ENCODE measurements around the gene DGUOK.

DNA sequence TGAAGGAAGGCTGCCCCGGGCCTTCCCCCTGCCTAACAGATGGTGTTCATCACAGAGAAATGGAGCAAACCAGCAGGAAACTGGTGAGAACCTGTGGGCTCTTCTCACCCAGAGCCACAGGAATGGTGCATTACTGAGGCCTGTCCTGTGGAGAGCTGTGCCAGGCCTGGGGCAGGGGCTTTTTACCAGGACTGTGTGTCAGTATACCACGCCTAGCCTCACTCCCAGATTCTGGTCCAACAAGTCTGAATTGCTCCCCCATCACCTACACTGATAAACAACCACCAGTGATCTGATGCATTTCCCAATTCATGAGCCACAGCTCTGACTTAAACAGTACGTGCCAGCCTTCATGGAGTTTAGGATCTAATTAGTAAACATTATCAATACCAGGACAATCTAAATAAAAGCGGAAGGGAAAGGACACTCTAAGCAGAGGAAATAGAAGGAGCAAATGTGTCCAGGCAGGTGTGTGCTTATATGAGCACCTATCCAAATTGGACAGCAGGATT is 8.9 kb upstream of the DGUOK start:
- TF ChIP-seq POLR2A (IDR thresholded peaks at IDR 0.05): no peak
- TF ChIP-seq, protein P1, sequence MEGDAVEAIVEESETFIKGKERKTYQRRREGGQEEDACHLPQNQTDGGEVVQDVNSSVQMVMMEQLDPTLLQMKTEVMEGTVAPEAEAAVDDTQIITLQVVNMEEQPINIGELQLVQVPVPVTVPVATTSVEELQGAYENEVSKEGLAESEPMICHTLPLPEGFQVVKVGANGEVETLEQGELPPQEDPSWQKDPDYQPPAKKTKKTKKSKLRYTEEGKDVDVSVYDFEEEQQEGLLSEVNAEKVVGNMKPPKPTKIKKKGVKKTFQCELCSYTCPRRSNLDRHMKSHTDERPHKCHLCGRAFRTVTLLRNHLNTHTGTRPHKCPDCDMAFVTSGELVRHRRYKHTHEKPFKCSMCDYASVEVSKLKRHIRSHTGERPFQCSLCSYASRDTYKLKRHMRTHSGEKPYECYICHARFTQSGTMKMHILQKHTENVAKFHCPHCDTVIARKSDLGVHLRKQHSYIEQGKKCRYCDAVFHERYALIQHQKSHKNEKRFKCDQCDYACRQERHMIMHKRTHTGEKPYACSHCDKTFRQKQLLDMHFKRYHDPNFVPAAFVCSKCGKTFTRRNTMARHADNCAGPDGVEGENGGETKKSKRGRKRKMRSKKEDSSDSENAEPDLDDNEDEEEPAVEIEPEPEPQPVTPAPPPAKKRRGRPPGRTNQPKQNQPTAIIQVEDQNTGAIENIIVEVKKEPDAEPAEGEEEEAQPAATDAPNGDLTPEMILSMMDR (IDR thresholded peaks at IDR 0.05): no peak
